HG03565 (cell line): ENCODE measurements around the gene VIL1.

Experiments
- ATAC-seq: cut with Tn5 transposase; IDR thresholded peaks from one replicate; pipeline ENCODE4 v1.9.1; 2021; ENCODE audit warnings: mild to moderate bottlenecking, moderate library complexity; ENCODE audit not compliant: unreplicated experiment

The VIL1 gene

DNA sequence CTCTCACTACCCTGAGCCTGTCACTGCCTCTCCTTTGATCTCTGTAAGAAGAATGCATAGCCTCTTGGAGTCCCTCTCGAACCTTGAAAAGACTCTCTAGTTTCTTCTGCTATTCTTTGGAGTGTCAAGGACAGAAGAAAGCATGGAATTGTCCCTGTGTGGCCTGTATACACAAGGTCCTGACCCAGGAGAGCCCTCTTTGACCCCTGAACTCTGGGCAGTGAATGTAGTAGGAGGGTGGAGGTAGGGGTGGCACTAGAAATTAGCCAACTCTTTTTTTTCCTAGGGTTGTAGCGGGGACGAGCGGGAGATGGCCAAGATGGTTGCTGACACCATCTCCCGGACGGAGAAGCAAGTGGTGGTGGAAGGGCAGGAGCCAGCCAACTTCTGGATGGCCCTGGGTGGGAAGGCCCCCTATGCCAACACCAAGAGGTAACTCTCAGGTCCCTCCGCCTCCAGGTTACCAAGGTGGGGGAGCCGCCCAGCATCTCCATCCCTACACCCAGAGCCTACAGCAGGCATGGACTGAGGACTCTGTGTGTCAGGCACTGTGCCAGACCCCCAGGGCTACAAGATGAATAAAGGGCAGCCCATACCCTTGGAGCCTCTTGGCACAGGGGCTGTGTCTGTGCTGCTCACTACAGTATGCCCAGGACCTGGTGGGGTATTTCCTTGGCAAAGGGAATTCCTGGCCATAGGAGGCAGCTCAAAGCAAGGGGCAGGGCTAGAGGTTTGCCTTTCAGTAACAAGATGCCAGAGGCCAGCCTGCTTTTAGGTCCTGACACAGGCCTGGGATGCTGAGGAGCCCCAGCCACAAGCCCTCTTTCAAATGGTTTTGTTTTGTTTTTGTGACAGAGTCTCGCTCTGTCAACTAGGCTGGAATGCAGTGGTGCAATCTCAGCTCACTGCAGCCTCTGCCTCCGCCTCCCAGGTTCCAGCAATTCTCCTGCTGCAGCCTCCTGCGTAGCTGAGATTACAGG, 16.4 kb downstream of the VIL1 start:
- ATAC-seq, result no peak

DNA sequence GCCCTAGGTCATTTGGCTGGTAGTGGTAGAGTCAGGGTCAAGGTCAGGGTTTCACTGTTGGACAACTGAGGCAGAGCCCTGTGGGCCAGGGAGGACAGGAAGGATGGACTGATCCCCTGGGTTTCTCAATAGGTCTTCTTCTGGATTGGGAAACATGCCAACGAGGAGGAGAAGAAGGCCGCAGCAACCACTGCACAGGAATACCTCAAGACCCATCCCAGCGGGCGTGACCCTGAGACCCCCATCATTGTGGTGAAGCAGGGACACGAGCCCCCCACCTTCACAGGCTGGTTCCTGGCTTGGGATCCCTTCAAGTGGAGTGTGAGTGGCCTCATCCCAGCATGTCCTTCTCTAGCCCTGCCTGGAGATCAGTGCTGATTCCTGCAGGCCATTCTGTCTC, 18.1 kb downstream of the VIL1 start:
- no peak for ATAC-seq

DNA sequence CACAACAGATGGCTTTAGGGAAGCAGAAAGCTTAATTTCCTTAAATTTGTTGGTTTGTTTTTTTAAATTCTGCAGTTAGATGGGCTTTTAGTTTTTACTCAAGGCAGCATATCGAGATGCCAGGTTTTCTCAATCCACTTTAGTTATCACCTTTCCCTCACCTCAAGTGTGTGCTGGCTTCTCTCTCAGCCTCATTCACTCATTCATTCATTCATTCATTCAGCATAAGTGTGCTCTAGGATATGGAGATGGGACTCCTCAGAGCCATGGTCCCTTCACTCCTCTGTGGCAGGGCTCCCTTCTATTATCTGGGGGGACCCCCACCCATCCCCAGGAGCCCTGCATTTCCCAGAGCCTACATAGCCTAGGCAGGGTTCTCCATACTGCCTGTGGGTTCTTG, 19.0 kb downstream of the VIL1 start:
- no peak for ATAC-seq

DNA sequence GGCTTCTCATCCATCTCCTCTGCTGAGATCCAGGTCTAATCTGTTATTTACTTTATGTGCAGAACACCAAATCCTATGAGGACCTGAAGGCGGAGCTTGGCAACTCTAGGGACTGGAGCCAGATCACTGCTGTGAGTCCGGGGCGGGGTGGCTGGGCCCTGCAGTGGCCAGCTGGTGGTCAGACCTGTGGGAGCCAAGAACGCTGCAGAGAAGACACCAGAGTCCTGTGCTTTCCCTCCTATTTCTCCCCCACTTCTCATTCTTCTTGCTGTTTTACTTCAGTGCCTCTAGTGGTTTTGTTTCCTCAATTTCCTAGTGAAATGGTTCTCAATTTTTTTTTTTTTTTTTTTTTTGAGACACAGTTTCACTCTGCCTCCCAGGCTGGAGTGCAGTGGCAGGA, 19.7 kb downstream of the VIL1 start:
- ATAC-seq, result no peak

DNA sequence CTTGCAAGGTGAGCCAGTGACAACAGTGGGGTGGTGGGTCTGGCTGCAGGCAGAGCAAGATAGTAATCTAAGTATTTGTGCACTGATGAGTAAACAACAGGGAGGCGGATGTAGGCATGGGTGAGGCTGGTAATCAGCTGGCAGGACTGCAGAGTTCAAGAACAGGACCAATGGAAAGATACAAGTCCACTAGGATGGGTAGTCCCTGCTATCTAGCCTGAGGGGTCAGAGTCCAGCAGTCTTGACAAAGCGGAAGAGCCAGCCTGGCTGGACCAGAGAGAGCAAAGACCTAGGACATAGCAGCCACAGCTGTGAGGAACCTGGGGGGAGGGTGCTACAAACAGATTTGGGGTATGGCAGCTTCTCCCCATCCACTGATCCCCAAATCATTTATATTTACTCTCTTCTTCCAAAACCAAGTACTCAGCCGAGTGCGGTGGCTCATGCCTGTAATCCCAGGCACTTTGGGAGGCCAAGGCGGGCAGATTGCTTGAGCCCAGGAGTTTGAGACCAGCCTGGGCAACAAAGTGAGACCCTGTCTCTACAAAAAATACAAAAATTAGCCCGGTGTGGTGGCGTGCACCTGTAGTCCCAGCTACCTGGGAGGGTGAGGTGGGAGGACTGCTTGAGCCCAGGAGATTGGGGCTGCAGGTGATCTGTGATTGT, 25.9 kb downstream of the VIL1 start:
- no peak for ATAC-seq

DNA sequence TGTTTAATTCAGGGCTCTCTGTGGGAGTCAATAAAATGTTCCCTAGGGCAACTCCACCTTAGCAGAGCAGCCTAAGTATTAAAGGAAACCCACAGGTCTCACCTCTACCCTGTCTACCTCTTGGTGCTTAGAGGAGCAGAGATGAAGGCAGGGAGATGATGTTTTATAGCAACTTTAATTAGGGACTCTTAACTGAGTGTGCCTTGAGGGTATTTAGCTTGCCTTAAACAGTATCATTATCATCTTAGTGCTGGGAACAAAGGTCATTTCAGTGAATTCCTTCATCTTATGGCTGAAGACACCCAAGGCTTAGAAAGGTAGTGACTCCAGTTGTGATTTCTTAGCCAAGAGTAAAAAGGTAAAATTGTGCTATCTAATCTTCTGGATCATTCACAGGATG, 26.7 kb downstream of the VIL1 start:
- ATAC-seq, result no peak

DNA sequence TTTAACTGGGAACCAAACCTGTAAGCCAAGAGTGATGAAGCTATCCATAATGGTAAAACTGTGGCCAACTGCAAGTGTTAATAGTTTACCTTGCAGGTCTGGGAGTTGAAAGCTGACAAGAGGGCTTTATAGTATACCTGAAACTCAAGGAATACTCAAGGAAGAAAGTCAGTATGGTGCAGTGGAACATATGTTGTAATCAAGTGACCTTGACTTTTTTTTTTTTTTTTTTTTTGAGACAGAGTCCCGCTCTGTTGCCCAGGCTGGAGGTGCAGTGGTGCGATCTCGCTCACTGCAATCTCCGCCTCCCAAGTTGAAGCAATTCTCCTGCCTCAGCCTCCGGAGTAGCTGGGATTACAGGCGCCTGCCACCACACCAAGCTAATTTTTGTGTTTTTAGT, 27.6 kb downstream of the VIL1 start:
- ATAC-seq, result no peak

DNA sequence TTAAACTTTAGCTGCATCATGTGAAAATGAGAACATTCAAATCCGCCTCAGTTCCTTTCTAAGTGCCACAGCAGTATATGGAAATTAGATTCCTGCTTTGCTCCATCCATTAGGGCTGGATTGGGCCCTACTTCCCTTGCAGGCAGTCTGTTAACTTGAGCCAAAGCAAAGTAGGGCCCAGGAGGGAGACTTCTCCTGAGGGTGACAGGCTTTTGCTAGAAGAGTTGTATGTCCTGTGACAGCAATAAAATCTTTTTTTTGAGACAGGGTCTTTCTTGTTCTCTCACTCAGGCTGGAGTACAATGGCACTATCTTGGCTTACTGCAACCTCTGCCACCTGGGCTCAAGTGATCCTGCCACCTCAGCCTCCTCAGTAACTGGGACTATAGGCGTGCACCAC, 28.1 kb downstream of the VIL1 start:
- no peak for ATAC-seq

DNA sequence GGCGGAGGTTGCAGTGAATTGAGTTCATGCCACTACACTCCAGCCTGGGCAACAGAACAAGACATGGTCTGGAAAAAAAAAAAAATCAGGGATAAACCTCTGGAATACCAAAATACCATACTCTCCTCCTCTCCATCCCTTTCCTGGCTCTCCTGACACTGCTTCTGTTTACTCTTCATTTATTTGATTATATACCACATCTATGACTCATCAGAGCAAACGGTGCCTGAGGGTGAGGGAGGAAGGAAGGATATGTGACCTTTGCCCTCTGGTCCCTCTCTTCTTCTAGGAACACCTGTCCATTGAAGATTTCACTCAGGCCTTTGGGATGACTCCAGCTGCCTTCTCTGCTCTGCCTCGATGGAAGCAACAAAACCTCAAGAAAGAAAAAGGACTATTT, 30.0 kb downstream of the VIL1 start:
- ATAC-seq, result no peak

DNA sequence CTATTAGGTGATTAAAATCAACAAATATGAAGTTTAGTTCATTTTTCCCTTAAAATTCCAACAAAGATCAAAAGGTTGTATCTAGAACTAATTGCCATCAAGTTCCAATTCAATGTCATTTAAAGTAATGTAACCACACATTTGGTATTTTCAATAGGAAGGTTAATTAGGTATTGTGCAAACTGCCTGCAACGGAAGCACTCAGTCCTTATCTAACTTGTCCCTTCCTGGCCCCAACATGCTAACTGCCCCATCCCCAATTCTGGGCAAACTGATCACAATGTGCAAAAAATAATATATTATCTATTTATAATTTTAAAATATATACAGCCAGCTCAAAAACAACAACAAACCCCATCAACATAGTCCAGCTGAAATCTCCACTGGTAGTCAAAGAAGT, 33.2 kb downstream of the VIL1 start:
- no peak for ATAC-seq

DNA sequence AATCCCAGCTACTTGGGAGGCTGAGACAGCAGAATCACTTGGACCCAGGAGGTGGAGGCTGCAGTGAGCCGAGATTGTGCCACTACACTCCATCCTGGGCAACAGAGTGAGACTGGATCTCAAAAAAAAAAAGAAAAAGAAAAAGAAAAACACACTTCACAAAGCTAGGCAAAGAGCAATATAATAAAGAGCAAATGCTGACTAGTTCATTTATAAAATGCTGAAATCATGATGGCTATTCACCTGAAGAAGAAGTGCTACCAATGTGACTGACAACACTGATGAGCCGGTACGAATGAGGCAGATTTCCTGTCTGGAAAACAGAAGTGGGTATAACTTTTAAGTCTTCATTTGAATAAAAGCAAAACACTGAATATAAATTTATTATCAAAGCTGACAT, 37.9 kb downstream of the VIL1 start:
- no peak for ATAC-seq

DNA sequence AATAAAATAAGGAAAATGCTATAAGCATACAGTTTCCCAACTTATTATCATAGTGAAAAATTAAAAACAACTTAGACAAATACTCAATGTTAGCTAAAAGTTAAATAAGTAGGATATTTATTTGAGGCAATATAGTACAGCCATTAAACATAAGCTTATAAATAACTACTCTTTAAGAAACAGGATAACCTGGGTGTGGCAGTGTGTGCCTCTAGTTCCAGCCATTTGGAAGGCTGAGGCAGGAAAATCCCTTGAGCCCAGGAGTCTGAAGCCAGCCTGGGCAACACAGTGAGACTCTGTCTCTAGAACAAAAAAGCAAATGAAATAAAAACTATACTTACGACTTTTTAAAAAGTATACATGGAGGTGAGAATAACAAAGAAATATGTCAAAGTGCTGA, 39.7 kb downstream of the VIL1 start:
- ATAC-seq, result no peak

DNA sequence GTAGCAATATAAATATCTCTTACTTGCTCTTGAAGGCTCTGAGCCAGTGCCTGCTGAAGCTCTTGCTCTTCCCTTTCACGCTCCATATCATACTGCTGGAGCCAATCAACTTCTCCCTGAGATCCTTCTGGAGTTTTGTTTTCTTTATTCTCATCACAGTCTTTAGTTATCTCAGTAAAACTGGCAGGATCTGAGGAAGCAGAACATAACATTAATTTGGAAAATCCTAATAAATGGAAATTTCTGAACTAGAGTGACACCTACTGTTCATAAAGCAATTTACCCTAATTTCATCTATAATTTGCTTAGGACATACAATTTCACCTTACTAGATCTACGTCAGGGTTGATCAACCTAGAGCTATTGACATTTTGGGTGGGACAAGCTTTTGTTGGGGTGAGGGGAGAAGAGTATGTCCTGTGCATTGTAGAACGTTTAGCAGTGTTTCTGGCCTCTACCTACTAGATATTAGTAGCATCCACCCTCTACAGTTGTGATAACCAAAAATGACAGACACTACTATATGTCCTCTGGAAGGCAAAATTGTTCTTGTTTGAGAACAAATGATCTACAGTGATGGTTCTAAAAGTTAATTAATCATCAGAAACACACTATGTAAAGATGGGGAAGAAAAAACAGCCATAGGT, 47.2 kb downstream of the VIL1 start:
- no peak for ATAC-seq

DNA sequence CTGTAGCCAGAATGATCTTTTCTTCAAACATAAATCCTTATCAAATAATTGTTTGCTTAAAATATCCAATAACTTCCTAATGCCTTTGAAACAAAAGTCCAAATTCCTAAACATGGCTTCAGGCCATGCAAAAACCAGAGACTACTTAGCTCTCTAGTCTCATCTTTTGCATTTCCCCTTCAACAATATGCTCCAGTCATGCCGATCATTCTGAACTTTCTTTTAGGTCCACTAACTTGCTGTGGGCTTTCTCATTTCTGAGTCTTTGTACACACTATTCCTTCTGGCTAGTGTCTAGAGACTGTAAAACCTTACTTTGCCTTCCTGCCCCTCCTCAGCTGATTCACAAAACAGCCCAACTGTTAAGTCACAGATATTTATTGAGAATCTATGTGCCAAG, 51.5 kb downstream of the VIL1 start:
- ATAC-seq, result no peak

DNA sequence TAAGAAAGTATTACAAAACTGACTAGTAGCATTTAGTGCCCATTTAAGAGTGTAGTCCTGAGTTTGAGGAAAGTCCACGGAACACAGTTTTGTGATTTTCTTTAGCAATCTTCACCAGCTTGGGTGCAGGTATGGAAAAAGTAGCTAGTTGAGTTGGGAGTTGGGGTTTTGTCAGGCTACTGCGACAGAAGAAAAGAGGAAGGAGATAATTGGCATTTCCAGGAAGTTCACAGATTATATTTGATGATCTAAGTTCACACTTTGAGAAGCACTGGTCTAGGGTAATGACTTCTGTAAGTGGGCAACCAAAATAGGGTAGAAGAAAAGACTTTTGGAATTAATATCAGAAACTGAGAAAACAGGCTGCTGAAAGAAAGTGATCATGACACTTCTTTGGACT, 52.1 kb downstream of the VIL1 start:
- no peak for ATAC-seq

DNA sequence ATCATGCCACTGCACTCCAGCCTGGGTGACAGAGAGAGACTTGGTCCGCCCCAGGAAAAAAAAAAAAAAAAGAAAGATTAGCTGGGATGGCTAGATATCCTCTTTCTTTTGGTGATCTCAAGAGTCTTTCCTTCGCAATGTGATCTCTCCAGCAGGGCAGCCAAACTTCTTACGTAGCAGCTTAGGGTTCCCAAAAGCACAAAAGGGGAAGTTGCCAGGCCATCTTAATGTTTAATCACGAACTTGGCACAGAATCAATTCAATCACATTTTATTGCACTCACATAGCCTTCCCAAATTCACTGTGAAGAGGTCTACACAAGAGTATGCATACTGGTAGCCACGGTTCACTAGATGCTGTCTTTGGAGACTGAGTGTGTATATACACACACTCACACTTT, 53.1 kb downstream of the VIL1 start:
- ATAC-seq, result no peak

DNA sequence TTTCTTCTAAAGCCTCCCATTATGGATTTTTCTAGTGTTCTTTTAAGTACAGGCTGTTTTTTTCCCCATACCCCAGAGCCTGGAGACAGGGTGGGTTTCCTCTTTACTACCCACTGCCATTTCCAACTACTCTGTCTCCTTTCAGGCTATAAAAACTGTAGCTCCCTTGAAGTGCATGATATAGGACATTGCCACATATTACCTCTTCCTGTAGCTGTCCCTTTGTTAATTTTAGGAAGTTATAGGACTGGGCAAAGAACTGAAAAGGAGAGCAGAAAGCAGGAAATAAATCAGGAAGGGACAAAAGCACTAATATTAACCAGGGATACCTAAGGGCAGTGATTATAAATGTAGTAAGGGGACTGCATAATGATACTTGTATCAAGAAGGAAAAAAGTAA, 54.1 kb downstream of the VIL1 start:
- ATAC-seq, result no peak

DNA sequence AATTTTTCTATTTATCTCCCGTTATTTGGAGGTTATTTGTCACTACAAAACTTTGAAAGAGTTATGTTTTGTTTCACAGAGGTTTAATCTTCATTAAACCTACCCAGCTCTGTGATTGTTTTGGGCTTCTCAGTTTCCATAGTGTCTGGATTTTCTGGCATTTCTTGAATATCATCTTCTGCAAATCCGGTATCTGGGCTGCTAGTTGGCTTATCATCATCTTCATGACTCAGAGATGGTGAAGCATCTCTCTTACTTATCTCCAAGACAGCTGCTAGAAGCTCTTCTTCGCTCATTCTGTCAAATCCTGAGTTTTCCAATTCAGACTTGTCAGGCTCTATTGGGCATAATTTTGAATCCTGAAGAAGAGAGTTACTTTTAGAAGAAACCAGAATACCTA, 55.6 kb downstream of the VIL1 start:
- ATAC-seq, result no peak

DNA sequence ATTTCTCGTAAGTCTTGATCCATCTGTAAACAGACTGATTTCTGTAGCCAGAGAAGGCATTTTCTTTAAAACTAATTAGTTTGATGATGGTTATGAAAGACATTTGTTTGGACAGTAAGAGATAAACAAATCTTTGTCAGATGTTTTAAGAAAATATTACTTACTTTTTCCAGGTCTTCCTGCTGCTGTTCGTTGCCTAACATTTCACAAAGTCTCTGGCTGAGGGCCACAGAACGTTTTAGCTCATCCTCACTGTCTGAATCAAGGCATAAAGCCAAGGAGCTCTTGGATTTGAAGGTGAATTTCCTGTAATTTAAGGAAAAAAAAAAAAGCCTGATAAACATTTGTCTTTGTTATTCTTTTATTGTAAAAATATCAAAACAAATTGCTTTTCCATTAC, 57.8 kb downstream of the VIL1 start:
- ATAC-seq, result no peak

DNA sequence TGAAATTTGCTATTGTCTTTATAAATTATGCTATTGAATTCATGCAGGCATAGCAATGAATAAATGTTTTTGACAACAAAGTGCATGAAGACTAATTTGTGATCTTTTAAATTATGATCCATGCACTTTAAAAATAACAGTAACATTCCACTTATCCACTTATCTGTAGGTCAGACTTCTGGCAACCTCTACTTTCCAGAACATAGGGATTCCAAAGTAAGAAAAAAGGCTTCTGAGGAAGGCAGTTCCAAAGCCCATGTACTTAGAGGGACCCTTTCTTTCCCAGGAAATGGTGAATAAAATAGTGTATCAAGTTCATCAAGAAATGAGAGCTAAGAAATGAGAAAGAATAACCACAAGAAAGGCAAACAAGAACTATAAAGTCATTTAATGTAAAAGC, 58.3 kb downstream of the VIL1 start:
- ATAC-seq, result no peak

DNA sequence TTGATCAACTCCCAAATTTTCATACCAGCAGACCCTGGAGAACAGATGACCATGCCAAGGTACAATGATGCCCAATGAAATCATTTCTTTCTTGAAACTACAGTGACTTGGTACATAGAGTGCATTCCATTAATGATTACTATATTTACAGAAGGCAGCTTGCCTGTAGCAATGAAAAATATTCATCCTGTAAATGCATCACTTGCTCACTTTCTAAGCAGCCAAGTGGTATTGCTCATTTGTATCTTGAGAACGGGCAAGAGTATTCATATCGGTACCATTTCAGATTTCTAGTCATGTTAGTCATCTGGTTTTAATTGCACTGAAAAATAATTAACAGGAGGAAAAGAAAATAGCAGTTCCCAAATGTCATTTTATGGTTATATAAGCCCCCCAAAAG, 59.6 kb downstream of the VIL1 start:
- no peak for ATAC-seq

DNA sequence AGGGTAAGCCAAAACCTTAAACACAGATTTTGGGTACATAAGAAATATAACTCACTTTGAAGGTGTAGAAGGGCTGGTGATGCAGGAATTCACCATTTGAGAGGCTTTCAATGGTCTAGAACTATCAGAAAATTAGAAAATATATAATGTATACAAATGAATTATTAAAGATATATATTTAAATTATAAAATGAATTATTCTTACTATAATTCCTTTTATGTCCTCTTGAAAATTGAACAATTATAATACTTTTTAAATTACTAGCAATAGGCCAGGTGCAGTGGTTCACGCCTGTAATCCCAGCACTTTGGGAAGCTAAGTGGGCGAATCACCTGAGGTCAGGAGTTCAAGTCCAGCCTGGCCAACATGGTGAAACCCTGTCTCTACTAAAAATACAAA, 60.7 kb downstream of the VIL1 start:
- ATAC-seq, result no peak
